HG02938 (cell line): ENCODE data around the gene HOXD11.

Experiments
- ATAC-seq: cut with Tn5 transposase; IDR thresholded peaks from one replicate; pipeline ENCODE4 v1.9.1; 2021; ENCODE audit warnings: mild to moderate bottlenecking, moderate library complexity; ENCODE audit not compliant: unreplicated experiment

HOXD11 gene

DNA sequence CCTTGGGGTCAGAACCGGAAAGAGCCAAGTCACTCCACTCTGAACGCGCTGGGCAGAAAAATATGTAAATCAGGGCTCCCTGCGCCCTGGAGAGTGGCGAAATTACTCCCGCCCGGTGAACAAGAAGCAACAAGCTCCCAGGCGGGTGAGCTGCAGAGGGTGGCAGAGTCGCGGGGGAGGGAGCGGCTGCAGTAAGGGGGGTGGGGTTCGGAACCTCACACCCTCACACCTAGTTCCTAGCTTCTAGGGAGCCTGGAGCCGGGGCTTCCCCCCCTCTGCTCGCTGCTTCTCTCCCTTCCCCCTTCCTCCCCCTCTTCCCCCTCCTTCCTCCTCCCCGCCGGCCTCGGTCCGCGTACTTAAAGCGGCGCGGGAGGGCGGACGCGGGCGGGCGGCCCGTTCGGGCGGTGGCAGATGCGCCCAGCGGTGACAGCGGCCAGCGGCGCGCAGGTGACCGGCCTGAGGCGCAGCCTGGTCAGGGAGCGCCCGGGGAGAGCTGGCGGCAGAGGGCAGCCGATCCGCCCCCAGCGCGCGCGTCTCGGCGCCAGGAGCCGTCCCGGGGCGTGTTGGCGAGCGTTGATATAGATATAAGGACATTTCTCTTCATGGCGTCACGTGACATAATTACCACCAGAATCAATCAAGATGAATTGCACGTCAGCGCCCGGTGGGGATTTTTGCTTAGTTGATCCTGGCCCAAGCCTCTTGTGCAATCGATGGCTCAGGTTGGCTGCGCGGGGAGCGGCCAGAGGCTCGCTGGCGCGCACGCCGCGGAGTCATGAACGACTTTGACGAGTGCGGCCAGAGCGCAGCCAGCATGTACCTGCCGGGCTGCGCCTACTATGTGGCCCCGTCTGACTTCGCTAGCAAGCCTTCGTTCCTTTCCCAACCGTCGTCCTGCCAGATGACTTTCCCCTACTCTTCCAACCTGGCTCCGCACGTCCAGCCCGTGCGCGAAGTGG is at the start of gene HOXD11:
TSS of gene HOXD11 (plus strand) at position 700 of the 959 bp plus-strand sequence. CDS start at position 776, 76 bp downstream.
- no peak for ATAC-seq

GRCh38 chr2:176063958-176064357 is 43.1 kb upstream of the HOXD11 start:
- ATAC-seq, result no peak

DNA sequence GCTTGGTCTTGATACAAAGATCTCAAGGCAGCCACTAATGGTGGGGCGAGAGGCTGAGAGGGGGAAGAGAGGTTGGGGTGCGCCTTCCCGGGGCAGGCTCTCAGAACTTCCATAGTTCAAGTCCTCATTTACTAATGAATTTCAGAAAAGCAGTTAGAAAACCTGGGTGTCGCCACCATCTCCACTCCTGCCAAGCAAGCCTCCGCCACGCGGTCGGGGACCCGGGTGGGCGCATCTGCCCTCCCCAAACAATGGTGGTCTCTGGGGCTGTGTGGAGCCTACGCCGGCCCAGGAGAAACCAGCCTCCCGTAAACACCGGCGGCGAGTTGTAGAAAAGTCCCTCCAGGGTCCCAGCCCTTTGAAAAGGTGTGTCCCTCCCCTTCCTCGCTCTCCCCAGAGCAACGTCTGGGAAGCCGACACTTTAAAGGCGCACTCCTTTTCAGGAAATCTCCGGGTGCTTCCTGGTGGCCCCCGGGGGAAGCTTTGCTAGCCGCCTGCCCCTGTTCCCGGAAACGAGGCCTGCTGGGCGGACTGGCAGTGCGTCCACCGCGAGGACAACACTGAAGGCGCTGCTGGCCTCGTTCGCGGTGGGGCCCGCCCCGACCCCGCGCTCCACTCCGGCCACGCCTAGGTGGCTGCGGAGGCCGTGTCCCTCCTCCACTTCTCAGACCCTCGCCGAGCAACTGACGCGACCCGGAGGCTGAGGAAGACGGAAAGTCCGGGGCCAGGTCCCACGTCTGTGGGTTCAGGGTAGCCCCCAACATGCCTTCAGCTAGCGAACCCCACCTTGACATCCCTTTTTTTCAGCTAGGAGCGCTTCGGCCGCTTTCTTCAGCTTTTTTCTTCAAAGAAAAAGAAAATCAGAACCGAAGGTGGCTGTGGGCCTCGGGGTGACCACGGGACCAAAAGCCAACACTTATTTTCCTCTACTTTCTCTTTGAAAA is 40.2 kb upstream of the HOXD11 start:
- ATAC-seq, result no peak

GRCh38 chr2:176067589-176068418 is 39.3 kb upstream of the HOXD11 start:
- ATAC-seq, result no peak

GRCh38 chr2:176068419-176068832 is 38.7 kb upstream of the HOXD11 start:
- no peak for ATAC-seq

GRCh38 chr2:176071330-176072291 is 35.5 kb upstream of the HOXD11 start:
- no peak for ATAC-seq

DNA sequence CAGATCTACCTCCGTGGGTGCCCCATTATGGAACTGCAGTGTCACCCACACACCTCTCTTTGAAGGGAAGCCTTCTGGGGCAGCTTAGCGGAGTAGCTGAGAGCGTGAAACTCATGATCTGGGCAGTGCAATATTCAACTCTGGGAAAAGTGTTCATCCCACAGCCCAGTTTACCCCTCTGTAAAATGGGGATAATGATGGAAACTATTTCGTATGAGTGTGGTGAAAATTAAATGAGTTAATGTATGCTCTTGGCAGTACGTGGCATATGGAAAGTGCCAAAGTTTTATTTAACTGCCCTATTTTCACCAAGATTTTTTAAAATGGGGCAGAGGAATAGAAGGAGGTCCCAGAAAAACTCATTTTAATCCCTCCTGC is 34.8 kb upstream of the HOXD11 start:
- no peak for ATAC-seq

DNA sequence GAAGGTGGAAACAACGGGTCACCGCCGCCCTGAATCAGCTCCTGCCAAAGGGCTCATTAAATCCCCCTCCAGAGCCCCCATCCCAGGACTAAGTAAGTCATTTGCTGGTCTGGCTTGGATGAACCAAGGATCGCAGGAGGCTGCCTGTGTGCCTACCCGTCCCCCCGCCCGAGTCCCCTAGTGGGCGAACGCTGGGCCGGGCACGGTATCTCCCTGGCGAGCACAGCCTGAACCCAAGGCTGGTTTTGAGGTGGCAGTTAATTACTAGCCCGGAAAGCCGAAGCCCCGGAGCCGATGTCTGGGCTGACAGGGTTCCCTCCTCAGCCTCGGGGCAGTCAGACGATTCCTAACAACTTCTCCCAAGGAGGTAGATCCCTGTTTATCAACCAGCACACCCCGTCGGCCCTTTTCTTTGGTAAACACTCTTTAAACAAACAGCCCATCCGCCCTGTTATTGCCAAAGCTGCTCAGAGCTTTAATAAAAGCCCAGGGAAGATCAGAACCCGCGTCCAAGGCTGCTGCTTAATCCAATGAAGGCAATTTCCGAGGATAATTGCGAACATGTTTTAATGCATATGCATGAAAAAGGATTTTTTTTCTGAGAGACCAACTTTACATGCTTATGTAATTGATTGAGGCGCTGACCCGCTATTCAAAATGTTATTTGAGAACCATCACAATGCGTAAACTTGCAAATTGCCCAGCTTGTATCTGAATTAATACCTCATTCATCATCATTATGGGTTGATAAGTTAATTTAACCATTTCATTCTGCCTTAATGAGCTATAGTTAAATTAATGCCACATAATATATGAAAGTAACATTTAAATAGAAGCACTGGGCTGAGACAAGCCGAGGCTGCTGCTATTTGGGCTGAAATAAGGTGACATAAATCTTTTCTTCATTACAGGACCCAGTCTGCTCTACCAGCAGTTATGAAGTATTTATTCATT is 33.9 kb upstream of the HOXD11 start:
- ATAC-seq, result no peak

DNA sequence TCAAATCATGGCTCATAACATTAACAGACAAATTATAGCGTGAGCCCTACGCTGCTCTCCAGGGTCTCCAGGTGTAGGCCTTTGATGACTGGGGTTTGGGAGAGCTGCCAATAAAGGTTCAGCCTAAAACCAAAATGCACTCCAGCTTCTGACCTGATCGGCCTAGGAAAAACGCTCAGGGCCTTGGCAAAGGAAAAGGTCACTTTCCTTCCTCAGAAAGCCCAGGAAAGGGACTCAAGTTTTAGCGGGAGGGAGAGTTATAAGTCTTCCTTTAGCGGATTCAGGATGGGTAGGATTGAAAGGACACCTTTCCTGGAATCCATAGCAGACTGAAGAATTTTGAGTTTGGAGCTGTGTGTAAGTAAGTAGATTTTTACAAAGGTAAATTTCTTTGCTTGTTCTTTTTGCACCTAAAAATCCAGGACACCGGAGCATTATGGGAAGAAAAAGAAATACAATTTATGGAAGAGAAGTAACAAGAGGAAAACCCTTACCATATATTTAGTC is 32.1 kb upstream of the HOXD11 start:
- ATAC-seq, result no peak

DNA sequence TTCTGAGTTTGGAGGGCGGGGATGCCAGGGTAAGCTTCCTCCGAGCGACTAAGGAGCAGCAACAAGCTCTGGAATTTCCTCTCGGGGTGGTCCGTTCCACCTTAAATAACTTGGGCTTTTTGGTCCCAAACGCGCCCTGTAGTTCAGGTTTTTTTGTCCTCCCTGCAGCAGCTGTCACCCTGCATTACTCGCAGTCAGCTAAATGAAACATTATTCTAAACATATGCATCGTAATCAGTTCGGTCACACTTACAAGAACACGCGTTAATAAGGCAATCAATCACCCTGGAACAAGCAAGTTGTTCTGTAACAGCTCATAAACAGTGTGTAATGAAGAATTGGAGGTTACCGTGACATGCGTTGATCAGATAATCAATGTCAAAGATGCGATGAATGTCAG is 31.6 kb upstream of the HOXD11 start:
- no peak for ATAC-seq

DNA sequence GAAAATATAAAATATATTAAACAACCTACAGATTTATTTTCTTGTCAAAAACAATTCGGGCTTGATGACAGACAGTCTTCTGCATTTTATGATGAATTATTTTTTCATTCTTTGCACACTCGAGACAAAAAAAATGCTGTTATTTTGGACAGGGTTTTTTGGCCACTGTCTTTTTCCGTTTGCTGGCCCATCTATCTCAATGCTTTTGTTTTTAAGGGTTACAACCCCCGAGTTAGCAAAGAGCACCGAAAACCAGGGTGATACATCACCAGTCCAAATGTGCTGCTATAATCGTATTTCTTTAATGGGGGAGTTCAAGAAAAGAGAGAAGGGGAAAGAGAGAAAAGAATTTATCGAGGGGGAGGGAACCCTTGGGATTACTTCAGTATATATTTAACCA is 31.0 kb upstream of the HOXD11 start:
- ATAC-seq, result no peak

DNA sequence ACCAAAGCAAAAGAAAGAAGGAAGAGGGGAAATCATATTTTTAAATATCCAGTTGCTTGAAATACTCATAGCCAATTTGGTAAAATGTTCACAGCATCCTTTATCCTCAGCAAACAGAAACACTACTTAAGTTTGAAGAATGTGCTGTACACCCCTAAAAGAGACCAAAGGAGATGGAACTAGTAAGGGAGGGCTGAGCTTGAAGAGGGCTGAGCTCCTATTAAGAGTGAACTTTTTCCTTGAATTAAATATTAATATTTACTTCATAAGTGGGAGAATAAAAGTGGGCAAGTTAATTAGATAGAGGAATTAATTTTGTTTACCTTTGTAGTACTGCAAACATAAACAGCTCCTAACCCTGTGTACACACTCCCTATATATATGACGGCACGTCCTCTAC is 30.3 kb upstream of the HOXD11 start:
- no peak for ATAC-seq

GRCh38 chr2:176078541-176079284 is 28.4 kb upstream of the HOXD11 start:
- ATAC-seq, result no peak

DNA sequence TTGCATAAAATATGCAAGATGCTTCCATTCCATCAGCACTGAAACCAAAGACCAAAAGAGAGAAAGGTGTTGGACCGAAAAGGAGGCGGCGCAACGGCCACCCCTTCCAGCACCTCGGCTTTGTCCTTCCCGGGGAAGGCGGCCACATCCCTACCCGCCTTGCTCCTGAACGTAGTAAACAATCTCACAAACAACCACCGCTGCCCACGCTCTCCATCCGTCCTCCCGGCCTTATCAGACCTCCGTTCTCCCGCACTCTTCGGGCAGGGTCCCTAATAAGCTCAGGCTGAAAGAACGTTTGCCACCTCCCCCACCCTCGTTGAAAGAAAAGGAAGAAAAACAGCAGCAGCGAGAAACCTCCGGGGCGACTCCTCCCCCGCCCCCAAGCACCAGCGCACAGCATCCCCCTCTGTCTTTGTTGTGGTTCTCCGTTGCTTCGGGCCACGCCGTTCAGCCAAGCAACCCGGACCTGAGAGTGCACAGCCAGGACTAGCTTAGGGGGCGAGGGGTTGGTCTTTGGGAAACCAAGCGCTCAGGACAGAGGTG is 27.7 kb upstream of the HOXD11 start:
- no peak for ATAC-seq

DNA sequence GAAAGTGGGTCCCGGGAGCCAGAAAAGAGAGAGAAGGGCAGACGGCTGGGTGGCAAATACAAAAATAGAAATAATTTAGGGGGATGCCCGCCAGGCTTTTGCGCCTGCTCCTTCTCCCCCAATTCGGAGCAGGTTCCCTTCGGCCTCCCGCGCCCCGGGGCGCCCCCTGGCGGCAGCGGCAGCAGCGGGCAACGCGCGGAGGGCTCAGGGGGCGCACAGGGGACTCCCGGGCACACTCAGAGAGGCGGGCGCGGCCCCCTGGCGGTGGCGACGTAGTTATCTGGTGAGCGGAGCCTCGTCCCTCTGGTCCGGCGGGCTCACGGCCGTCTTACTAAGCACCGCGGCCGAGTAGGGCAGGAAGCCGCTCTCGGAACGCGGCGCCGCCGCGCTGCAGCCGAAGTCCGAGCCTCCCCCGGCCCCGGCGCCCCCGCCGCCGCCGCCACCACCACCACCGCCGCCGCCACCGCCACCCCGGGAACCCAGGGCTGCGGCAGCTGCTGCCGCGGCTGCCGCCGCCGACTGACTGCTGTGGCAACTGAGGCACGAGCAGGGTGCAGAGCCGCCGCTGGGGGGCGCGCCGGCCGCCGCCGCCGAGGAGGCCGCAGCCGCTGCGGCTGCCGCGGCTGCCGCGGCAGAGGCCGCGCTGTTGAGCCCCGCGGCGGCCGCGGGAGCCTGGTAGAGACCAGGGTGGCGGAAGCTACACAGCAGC is 27.1 kb upstream of the HOXD11 start:
- ATAC-seq, result no peak

- ATAC-seq, result no peak
These were observed 26.3 kb upstream of the HOXD11 start for GRCh38 chr2:176080540-176081375.
